Loucy (cell line): ENCODE results near the gene BRD1.
A peak's percentile ranks its signal among the peaks of the same experiment; 100 is the strongest.

Source experiments
- H2AFZ ChIP-seq: fragments of 200-600 bp; sonication (generic); 2 replicates; pipeline ENCODE4 v1.6.0; 2016; ENCODE audit warnings: antibody characterized with exemption, mild to moderate bottlenecking, low read length, moderate library complexity
- H3F3A ChIP-seq: fragments of 200-600 bp; 2 replicates; pipeline ENCODE4 v1.6.0; 2016; ENCODE audit warnings: antibody characterized with exemption, low read depth, mild to moderate bottlenecking
- H3K27me3 ChIP-seq: fragments of 200-600 bp; sonication (generic); 2 replicates; pipeline ENCODE4 v1.6.1; 2014; ENCODE audit warnings: low read length, mild to moderate bottlenecking; ENCODE audit not compliant: insufficient read depth, poor library complexity, severe bottlenecking
- H3K36me3 ChIP-seq: fragments of 200-600 bp; sonication (generic); 2 replicates; pipeline ENCODE4 v1.6.1; 2016; ENCODE audit warnings: low read length; ENCODE audit not compliant: insufficient read depth
- H3K4me1 ChIP-seq: fragments of 200-600 bp; sonication (generic); 2 replicates; pipeline ENCODE4 v1.5.1; 2014; ENCODE audit warnings: low read length, mild to moderate bottlenecking; ENCODE audit not compliant: insufficient read depth, poor library complexity, severe bottlenecking
- H3K4me2 ChIP-seq: fragments of 200-600 bp; sonication (generic); 2 replicates; pipeline ENCODE4 v1.6.0; 2014; ENCODE audit warnings: antibody characterized with exemption, low read length, low read depth, mild to moderate bottlenecking; ENCODE audit not compliant: poor library complexity, severe bottlenecking
- H3K4me3 ChIP-seq: fragments of 200-600 bp; sonication (generic); 2 replicates; pipeline ENCODE4 v1.5.1; 2014; ENCODE audit warnings: low read length, mild to moderate bottlenecking, mixed read lengths; ENCODE audit not compliant: poor library complexity, severe bottlenecking
- H3K79me2 ChIP-seq: fragments of 200-600 bp; sonication (generic); 2 replicates; pipeline ENCODE4 v1.6.1; 2014; ENCODE audit warnings: low read length; ENCODE audit not compliant: insufficient read depth
- H3K9ac ChIP-seq: fragments of 200-600 bp; sonication (generic); 2 replicates; pipeline ENCODE4 v1.6.0; 2014; ENCODE audit warnings: mild to moderate bottlenecking, low read depth, low read length, moderate library complexity; ENCODE audit not compliant: poor library complexity, severe bottlenecking
- H3K9me2 ChIP-seq: fragments of 200-600 bp; sonication (generic); replicated peaks from 2 replicates; pipeline ENCODE4 v1.6.1; 2016; ENCODE audit warnings: low read depth, low read length, mixed read lengths
- H3K9me3 ChIP-seq: fragments of 200-600 bp; sonication (generic); 2 replicates; pipeline ENCODE4 v1.6.1; 2014; ENCODE audit warnings: mild to moderate bottlenecking, antibody characterized with exemption, low read length, low read depth; ENCODE audit not compliant: insufficient read depth
- H4K20me1 ChIP-seq: fragments of 200-600 bp; sonication (generic); 2 replicates; pipeline ENCODE4 v1.6.0; 2014; ENCODE audit warnings: antibody characterized with exemption, low read length, mild to moderate bottlenecking; ENCODE audit not compliant: insufficient read depth, poor library complexity, severe bottlenecking
- CTCF ChIP-seq: fragments of 200-600 bp; sonication (generic); conservative IDR thresholded peaks from 2 replicates; pipeline ENCODE4 v1.5.1; 2014; ENCODE audit warnings: mild to moderate bottlenecking, antibody characterized with exemption, low read length
- EZH2phosphoT487 ChIP-seq: fragments of 200-600 bp; IDR thresholded peaks from 2 replicates; pipeline ENCODE4 v1.6.1; 2018; ENCODE audit warnings: antibody characterized with exemption, mild to moderate bottlenecking, moderate library complexity, borderline replicate concordance

Gene BRD1

DNA sequence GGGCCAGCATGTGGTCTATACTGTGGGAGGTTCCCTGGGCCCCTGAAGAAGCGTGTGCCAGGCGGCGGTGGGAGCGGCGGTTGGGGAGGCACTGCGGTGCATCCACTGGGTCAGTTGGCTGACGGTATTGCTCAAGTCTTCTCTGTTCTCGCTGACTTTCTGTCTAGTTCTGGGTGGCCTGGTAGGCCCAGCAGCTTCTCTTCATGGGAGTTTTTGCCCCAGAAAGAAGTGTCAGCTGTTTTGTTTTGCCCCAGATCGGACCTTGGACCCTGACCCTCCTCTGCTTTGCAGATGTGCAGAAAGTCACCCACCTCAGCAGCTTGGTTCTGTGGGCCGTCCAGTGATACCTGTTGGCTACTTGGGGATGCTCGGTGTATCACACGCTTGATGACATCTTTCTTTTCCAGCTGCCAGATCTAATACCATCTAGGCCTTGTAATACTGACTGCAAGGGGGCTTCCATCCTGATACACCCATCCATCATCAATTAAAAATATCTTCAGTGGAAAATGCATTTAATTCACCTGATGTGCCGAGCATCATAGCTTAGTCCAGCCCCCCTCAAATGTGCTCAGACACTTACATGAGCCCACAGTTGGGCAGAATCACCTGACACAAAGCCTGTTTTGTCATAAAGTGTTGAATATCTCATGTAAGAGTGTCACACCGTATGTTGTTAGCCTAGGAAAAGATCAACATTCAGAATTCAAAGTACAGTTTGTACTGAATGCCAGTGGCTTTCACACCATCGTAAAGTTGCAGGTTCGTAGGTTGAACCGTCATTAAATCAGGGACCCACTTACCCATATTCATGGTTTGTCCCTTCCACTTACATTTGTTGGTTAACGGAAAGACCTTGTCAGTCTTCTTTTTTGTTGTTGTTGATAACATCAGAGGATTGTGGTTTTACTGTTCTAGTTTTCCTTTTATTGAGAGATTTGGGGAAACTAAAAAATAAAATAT lies 39.9 kb upstream of the BRD1 start:
- peaks cover 81% of the 10 kb centered on the region for H3K4me1 ChIP-seq
- peaks cover 98% of the 10 kb centered on the region for H3K79me2 ChIP-seq
- H3K9ac ChIP-seq: peak overlapping the region; percentile 67
- H3K36me3 ChIP-seq: no peaks in the 10 kb centered on the region
- H2AFZ ChIP-seq: no peak overlapping the region
- H4K20me1 ChIP-seq: peaks cover 69% of the 10 kb centered on the region
- peak overlapping the region; percentile 76 for H3K4me2 ChIP-seq
- no peaks in the 10 kb centered on the region for H3K27me3 ChIP-seq
- peaks cover 4% of the 10 kb centered on the region; the same call in 1 of the 2 replicates for H3K9me3 ChIP-seq
- peak overlapping the region; percentile 70 for H3K4me3 ChIP-seq
- TF ChIP-seq EZH2phosphoT487 (no peak), CTCF (no peak)
- H3K9me2 ChIP-seq: no peaks in the 10 kb centered on the region
- peaks cover 21% of the 10 kb centered on the region for H3F3A ChIP-seq

- Histone ChIP-seq H4K20me1 (peaks cover 72% of the 10 kb centered on the region), H3K9me2 (no peaks in the 10 kb centered on the region), H3K4me2 (peak overlapping the region; percentile 76), H3F3A (peaks cover 21% of the 10 kb centered on the region), H3K36me3 (no peaks in the 10 kb centered on the region), H3K79me2 (peaks cover 98% of the 10 kb centered on the region), H3K4me3 (peak overlapping the region; percentile 70), H3K9ac (peak overlapping the region; percentile 67), H3K9me3 (peaks cover 4% of the 10 kb centered on the region; the same call in 1 of the 2 replicates), H3K27me3 (no peaks in the 10 kb centered on the region), H2AFZ (no peak overlapping the region), H3K4me1 (peaks cover 79% of the 10 kb centered on the region)
- TF ChIP-seq EZH2phosphoT487 (no peak), CTCF (no peak)
These were observed 39.0 kb upstream of the BRD1 start for GRCh38 chr22:49866646-49867045.

GRCh38 chr22:49866134-49866533 lies 38.5 kb upstream of the BRD1 start:
- peaks cover 21% of the 10 kb centered on the region for H3F3A ChIP-seq
- peaks cover 79% of the 10 kb centered on the region for H3K4me1 ChIP-seq
- peak overlapping the region; percentile 76 for H3K4me2 ChIP-seq
- peaks cover 98% of the 10 kb centered on the region for H3K79me2 ChIP-seq
- peak overlapping the region; percentile 70 for H3K4me3 ChIP-seq
- TF ChIP-seq EZH2phosphoT487: no peak
- no peak for TF ChIP-seq CTCF
- H2AFZ ChIP-seq: no peak overlapping the region
- peaks cover 4% of the 10 kb centered on the region; the same call in 1 of the 2 replicates for H3K9me3 ChIP-seq
- no peaks in the 10 kb centered on the region for H3K9me2 ChIP-seq
- H3K36me3 ChIP-seq: no peaks in the 10 kb centered on the region
- H3K9ac ChIP-seq: peak overlapping the region; percentile 31
- peaks cover 73% of the 10 kb centered on the region for H4K20me1 ChIP-seq
- no peaks in the 10 kb centered on the region for H3K27me3 ChIP-seq
